ENCODE data around the gene ANKAR.
"Not testable (repeated sequence)": the region's sequence is repeated elsewhere in the genome, so short reads cannot be mapped to it uniquely, and the experiment has no call there.

ANKAR gene

GRCh38 chr2:189709501-189710221 lies 35.2 kb downstream of the ANKAR start:
- no peak for DNase-seq

GRCh38 chr2:189717593-189717992 lies 43.1 kb downstream of the ANKAR start:
- not testable (repeated sequence) for DNase-seq

GRCh38 chr2:189719571-189719970 lies 45.1 kb downstream of the ANKAR start:
- no peak for DNase-seq

GRCh38 chr2:189723192-189723591 lies 48.7 kb downstream of the ANKAR start:
- no peak for DNase-seq
